Mononuclear cell (primary cell): Measurements from ENCODE around the gene NFKB1. TPM values are rescaled to one million over a fixed set of nuclear protein-coding genes. Genes with fewer than 3 reads are reported as not detected.
"Not testable (repeated sequence)": the region's sequence is repeated elsewhere in the genome, so short reads cannot be mapped to it uniquely, and the experiment has no call there.

Experiments used
- H3K27me3 ChIP-seq: 2 replicates; pipeline ENCODE4 v1.6.0; 2011; ENCODE audit warnings: low read length, control low read depth; ENCODE audit not compliant: insufficient read depth
- H3K4me1 ChIP-seq: 2 replicates; pipeline ENCODE4 v1.5.1; 2011; ENCODE audit warnings: mild to moderate bottlenecking, low read length, control low read depth; ENCODE audit not compliant: insufficient read depth
- H3K4me3 ChIP-seq: 2 replicates; pipeline ENCODE4 v1.5.1; 2011; ENCODE audit warnings: mild to moderate bottlenecking, low read length, moderate library complexity
- H3K9me3 ChIP-seq: 2 replicates; pipeline ENCODE4 v1.5.1; 2011; ENCODE audit warnings: low read depth, mild to moderate bottlenecking, control low read depth, low read length
- total RNA-seq: library from RNA; depleted of rRNA; stranded (reverse); fragments of >200 nt; gene quantifications from one replicate; pipeline ENCODE4 v1.2.3, GENCODE V29; 2012

Gene NFKB1
- total RNA-seq, 1 donor: 225 TPM

DNA sequence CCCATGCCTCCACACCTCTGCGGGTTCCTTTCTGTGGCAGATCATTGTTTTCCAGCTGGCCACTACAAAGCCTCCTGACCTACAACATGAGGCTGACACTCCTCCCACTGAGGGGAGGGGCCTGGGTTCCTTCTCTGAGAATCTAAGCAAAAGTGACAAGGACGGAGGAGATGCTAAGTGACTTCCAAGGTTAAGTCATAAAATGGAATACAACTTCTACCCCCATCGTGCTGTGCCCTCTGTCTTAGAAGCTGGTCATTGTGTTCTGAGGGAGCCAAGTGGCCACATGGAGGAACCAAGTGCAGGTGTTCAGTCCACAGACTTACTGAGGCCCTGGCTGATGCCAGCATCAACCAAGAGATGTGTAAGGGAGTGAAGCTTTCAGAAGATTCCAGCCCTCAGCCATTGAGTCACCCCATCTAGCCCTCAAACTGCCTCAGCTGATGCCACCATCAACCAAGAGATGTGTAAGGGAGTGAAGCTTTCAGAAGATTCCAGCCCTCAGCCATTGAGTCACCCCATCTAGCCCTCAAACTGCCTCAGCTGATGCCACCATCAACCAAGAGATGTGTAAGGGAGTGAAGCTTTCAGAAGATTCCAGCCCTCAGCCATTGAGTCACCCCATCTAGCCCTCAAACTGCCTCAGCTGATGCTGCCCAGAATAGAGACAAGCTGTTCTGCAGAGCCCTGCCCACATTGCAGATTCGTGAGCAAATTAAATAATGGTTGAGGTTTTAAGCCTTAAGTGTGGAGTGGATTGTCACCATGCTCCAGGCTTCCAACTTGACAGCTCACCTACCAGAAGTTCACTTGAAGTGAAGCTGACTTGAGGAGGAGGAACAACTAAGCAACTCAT, 118.8 kb downstream of the NFKB1 start:
- not testable (repeated sequence) for H3K4me3 ChIP-seq, H3K9me3 ChIP-seq, H3K4me1 ChIP-seq, H3K27me3 ChIP-seq

- Histone ChIP-seq H3K4me1 (peaks cover 10% of the 10 kb centered on the region), H3K9me3 (no peaks in the 10 kb centered on the region), H3K4me3 (no peak overlapping the region), H3K27me3 (no peaks in the 10 kb centered on the region)
Observed at GRCh38 chr4:102620697-102621497, 119.7 kb downstream of the NFKB1 start.

DNA sequence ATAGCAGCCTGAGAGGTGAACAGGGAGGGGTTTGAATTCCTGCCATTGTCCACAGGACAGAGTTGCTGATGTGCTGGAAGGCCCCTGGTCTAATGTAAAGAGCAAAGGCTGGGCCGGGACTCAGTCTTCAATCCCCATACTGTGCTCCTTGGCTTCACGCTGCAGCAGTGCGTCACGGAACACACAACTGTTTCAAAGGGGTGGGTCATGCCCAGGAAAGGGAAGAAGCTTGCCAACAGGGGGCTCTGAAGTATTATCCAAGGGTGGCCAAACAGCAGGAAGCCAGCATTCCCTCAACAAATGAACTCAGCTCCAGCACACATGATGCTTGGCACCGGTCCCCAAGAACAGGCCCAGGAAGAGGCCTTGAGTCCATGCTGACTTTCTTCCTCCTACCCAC, 122.5 kb downstream of the NFKB1 start:
- Histone ChIP-seq H3K27me3 (no peaks in the 10 kb centered on the region), H3K4me3 (no peak overlapping the region), H3K4me1 (peaks cover 10% of the 10 kb centered on the region), H3K9me3 (no peaks in the 10 kb centered on the region)

GRCh38 chr4:102624505-102624904, 123.3 kb downstream of the NFKB1 start:
- Histone ChIP-seq H3K4me3 (no peak overlapping the region), H3K4me1 (peaks cover 10% of the 10 kb centered on the region), H3K27me3 (no peaks in the 10 kb centered on the region), H3K9me3 (no peaks in the 10 kb centered on the region)

DNA sequence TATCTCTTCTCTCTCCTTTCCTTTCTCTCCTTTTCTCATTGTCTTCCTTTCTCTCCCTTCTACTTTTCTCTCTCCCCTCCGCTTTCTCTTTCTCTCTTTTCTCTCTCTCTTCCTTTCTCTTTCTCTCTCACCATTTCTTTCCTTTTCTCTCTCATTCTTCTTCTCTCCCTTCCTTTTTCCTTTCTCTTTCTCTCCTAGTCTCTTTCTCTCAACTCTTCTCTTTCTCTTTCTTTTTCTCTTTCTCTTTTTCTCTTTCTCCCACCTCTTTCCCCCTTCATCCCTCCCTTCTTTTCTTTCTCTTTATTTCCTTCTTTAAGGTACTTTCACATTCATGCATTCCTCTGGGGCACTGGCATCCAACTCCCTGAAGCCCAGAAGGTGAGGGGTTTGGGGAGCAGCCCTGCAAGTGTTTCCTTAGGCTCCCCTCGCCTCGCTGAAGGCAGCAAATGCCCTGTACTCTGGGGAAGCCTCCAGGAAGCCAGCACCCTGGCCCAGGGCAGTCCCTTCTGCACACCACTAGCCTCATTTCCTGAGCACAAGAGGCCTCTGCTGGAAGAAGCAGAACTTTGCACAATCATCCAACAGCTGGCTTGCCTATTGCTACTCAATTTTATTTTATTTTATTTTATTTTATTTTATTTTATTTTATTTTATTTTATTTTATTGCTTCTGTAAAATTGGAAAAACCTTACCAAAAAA, 124.2 kb downstream of the NFKB1 start:
- H3K4me3 ChIP-seq: no peak overlapping the region

DNA sequence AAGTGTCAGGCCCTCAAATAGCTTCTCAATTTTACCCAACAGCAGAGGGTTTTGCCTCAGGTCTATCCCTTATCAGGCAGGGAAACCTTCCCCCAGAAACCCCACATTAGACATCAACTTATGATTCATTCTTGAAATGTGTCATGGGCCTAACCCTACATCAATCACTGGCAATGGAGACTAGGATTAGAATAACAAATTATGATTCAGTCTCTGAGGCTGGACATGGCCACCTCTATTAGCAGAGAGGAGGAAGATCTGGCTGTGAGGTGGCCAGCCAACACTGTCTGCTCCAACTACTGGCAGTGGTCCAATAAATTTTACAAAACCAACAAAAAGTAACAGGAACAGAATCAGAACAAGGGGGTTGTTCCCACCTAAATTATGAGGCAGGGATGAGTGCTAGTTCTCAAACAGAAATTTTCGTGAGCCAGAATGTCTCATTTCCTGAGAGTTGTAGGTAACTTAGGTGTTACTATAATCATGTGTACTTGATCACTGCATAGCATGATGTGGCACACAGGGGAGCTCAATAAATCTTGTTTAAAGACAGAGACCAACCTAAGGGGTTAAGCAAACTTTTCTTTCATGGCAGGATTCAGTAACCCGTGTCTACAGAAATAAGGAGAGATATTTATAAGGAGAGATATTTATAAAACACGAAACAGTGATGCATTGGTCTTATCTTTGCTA, 126.8 kb downstream of the NFKB1 start:
- H3K4me1 ChIP-seq: peaks cover 19% of the 10 kb centered on the region
- H3K4me3 ChIP-seq: no peak overlapping the region
- no peaks in the 10 kb centered on the region for H3K9me3 ChIP-seq
- H3K27me3 ChIP-seq: no peaks in the 10 kb centered on the region

More for the DNA sequence above, 124.2 kb downstream of the NFKB1 start:
- H3K27me3 ChIP-seq: no peaks in the 10 kb centered on the region
- no peaks in the 10 kb centered on the region for H3K9me3 ChIP-seq
- peaks cover 11% of the 10 kb centered on the region for H3K4me1 ChIP-seq

DNA sequence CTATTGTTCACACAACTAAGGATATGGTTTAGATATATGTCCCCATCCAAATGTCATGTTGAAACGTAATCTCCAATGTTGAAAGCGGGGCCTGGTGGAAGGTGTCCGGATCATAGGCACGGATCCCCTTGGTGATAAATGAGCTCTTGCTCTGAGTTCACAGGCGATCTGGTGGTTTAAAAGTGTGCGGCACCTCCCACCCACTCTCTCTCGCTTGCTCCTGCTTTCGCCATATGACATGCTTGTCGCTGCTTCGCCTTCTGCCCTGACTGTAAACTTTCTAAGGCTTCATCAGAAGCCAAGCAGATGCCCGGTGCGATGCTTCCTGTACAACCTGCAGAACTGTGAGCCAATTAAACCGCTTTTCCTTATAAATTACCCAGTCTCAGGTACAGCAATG, 128.5 kb downstream of the NFKB1 start:
- H3K4me3 ChIP-seq: no peak overlapping the region
- H3K4me1 ChIP-seq: peaks cover 19% of the 10 kb centered on the region
- no peaks in the 10 kb centered on the region for H3K9me3 ChIP-seq
- H3K27me3 ChIP-seq: no peaks in the 10 kb centered on the region

GRCh38 chr4:102631616-102632015, 130.5 kb downstream of the NFKB1 start:
- no peaks in the 10 kb centered on the region for H3K27me3 ChIP-seq
- no peaks in the 10 kb centered on the region for H3K9me3 ChIP-seq
- H3K4me1 ChIP-seq: peaks cover 9% of the 10 kb centered on the region
- no peak overlapping the region for H3K4me3 ChIP-seq

- Histone ChIP-seq H3K9me3 (no peaks in the 10 kb centered on the region), H3K27me3 (no peaks in the 10 kb centered on the region), H3K4me1 (peaks cover 9% of the 10 kb centered on the region), H3K4me3 (no peak overlapping the region)
Observed at GRCh38 chr4:102632241-102633065, 131.3 kb downstream of the NFKB1 start.

- no peak overlapping the region for H3K4me3 ChIP-seq
- H3K4me1 ChIP-seq: peaks cover 9% of the 10 kb centered on the region
Observed at GRCh38 chr4:102633100-102633499, 131.9 kb downstream of the NFKB1 start.

DNA sequence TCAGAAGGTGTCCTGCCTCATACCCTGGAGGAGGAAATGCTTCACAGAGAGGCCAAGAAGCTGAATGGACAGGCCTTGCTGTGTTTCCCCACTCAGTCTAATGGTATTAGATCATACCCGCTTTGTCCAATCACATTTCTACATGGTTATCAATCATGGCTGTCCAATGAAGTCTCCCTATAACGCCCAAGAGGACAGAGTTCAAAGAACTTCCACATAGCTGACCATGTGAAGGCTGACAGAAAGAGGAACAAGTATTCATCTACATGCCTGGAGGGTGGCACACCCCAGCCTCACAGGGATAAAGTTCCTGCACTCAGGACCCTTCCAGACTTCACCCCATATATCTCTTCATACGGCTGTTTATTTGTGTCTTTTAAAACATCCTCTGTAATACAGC, 136.2 kb downstream of the NFKB1 start:
- Histone ChIP-seq H3K4me3 (no peak overlapping the region), H3K27me3 (no peaks in the 10 kb centered on the region), H3K9me3 (no peaks in the 10 kb centered on the region), H3K4me1 (no peaks in the 10 kb centered on the region)

More at GRCh38 chr4:102633100-102633499, 131.9 kb downstream of the NFKB1 start:
- H3K27me3 ChIP-seq: no peaks in the 10 kb centered on the region
- H3K9me3 ChIP-seq: no peaks in the 10 kb centered on the region

GRCh38 chr4:102638621-102639020, 137.5 kb downstream of the NFKB1 start:
- Histone ChIP-seq H3K9me3 (no peaks in the 10 kb centered on the region), H3K4me1 (no peaks in the 10 kb centered on the region)

DNA sequence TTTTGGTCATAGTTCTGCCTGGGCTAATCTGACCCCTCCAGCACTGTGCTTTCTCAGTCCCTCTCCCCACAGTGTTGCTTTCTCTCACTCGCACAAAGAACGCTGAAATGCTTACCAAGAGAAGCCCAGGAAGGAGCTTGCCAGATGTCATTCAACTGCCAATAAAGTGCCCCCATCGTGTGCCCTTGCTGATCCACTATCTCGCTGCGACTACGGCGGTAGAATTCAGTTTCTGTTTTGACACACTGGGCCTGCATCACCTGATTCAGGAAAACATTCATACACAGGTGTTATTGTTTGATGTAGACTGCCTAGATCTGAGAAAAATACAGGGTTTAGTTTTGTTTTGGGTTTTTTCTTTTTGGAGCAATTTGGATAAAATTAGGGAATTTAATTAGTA, 138.4 kb downstream of the NFKB1 start:
- H3K27me3 ChIP-seq: no peaks in the 10 kb centered on the region
- H3K4me3 ChIP-seq: no peak overlapping the region
- H3K9me3 ChIP-seq: no peaks in the 10 kb centered on the region
- no peaks in the 10 kb centered on the region for H3K4me1 ChIP-seq

More at GRCh38 chr4:102638621-102639020, 137.5 kb downstream of the NFKB1 start:
- H3K27me3 ChIP-seq: no peaks in the 10 kb centered on the region
- H3K4me3 ChIP-seq: no peak overlapping the region

DNA sequence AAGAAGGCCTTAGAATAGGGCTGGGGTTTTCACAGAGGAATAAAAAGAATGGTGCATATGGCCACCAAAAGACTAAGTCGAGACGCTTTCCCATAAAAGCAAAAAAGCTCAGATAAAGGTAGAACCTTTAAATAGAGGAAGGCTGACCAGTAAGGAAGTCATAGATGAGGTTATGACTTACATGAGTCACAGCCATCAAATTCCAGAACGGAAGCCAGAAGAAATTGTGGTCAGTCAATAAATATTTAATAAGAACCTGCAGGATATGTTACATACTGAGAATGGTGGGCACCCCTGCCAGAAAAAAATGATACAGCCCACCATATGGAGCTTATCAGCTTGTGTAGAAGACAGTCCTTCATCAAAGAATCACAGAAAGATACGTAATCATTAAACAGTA, 139.5 kb downstream of the NFKB1 start:
- Histone ChIP-seq H3K4me3 (no peak overlapping the region), H3K9me3 (no peaks in the 10 kb centered on the region), H3K27me3 (no peaks in the 10 kb centered on the region), H3K4me1 (no peaks in the 10 kb centered on the region)
